Esophagus muscularis mucosa (tissue), 4 donors: ENCODE data around the gene SPAG7. TPM values are rescaled to one million over a fixed set of nuclear protein-coding genes. Genes with fewer than 3 reads are reported as not detected.

ENCODE experiments used
- DNase-seq: peaks from one replicate; pipeline ENCODE4 v3.0.0-alpha.2; 2017; ENCODE audit errors: extremely low spot score
- H3K27ac ChIP-seq, 4 donors: fragments of 200-600 bp; sonication (generic); replicated peaks in 1 of 4; 1 replicate in 3 of 4; 2 replicates in 1 of 4; pipeline ENCODE4 v1.5.1; 2016 to 2019; ENCODE audit warnings: mild to moderate bottlenecking in 1 of 4
- H3K27me3 ChIP-seq, 4 donors: fragments of 200-600 bp; sonication (generic); one replicate each; pipeline versions ENCODE4 v1.5.1 to v1.6.0; 2016 to 2019
- H3K36me3 ChIP-seq, 4 donors: fragments of 200-600 bp; sonication (generic); one replicate each; pipeline ENCODE4 v1.5.1; 2016 to 2019
- H3K4me1 ChIP-seq, 4 donors: fragments of 200-600 bp; sonication (generic); one replicate each; pipeline ENCODE4 v1.5.1; 2016 to 2019
- H3K4me3 ChIP-seq, 4 donors: fragments of 200-600 bp; sonication (generic); 1 replicate in 2 of 4; 2 replicates in 2 of 4; pipeline ENCODE4 v1.5.1; 2016 to 2019; ENCODE audit warnings: mild to moderate bottlenecking in 4 of 4, moderate library complexity in 1 of 4
- H3K9me3 ChIP-seq, 4 donors: fragments of 200-600 bp; sonication (generic); 1 replicate in 3 of 4; 2 replicates in 1 of 4; pipeline ENCODE4 v1.5.1; 2016 to 2019
- EP300 ChIP-seq: sonication (generic); formaldehyde crosslinking; IDR thresholded peaks from one replicate; pipeline ENCODE4 v1.6.1; 2017; ENCODE audit warnings: antibody characterized with exemption
- POLR2A ChIP-seq: fragments of 450-650 bp; IDR thresholded peaks from one replicate; pipeline ENCODE4 v1.6.1; 2017; ENCODE audit warnings: antibody characterized with exemption, moderate library complexity, mild to moderate bottlenecking, low read depth
- POLR2AphosphoS5 ChIP-seq, 2 donors: sonication (generic); formaldehyde crosslinking; IDR thresholded peaks; one replicate each; pipeline ENCODE4 v1.6.1; 2017; ENCODE audit warnings: antibody characterized with exemption in 2 of 2
- WGBS: methylation state at CpG from one replicate; pipeline ENCODE4 v1.1.5; 2018; 5-methylcytosine and 5-hydroxymethylcytosine counted together
- intact Hi-C: fragments of 100-400 bp; cut with DNase I; formaldehyde crosslinking; loops from one replicate; pipeline ENCODE4 v1.15.1; 2023
- small RNA-seq, 3 donors: library from RNA; depleted of rRNA; stranded (forward); fragments of <200 nt; gene quantifications; one replicate each; pipeline ENCODE3, GENCODE V24; 2016
- total RNA-seq, 4 donors: library from RNA; depleted of rRNA; stranded (reverse); fragments of >200 nt; gene quantifications; one replicate each; pipeline versions ENCODE4 v1.1.0 to v1.2.1, GENCODE V29; 2016
- TF ChIP-seq, protein P1 (sequence below), 3 experiments: fragments of 200-600 bp in 2 of 3; fragments of 450-650 bp in 1 of 3; sonication (generic) in 2 of 3; IDR thresholded peaks; one replicate each; pipeline ENCODE4 v1.5.1; 2017 to 2019; ENCODE audit warnings: antibody characterized with exemption in 3 of 3, mild to moderate bottlenecking in 2 of 3, moderate library complexity in 1 of 3

Gene SPAG7
- total RNA-seq, 4 donors from 2014 or later, result 45.5 to 74.7 (median 63.6) TPM

DNA sequence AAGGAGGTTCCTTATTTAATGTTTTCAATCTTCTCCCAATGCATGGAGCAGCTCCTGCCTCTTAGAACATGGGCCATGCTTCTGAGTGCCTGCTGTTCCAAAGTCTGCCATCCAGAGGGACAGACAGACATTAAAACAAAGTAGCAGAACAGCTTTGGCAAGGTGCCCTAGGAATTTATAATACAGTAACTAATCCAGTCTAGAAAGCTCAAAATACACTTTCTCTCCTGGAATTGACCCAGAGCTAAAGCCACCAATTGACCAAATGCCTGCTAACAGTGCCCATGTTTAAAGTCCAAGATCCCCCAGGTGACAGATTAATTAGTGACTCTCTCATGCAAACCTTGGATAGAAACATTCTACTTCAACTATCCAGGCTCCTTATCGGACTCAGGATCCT lies 53.6 kb downstream of the SPAG7 start:
- H3K9me3 ChIP-seq, result no peaks in the 10 kb centered on the region
- intact Hi-C loops, result no loop called here
- H3K36me3 ChIP-seq, result no peaks in the 10 kb centered on the region
- 88% methylated on average over 1 of the region's 1 CpG for WGBS
- peaks cover 5 to 13% (median 7%) of the 10 kb centered on the region in 4 donors for H3K4me1 ChIP-seq
- no peak overlapping the region for H3K4me3 ChIP-seq
- no peaks in the 10 kb centered on the region for H3K27me3 ChIP-seq
- DNase-seq, result no peak
- TF ChIP-seq, protein P1, sequence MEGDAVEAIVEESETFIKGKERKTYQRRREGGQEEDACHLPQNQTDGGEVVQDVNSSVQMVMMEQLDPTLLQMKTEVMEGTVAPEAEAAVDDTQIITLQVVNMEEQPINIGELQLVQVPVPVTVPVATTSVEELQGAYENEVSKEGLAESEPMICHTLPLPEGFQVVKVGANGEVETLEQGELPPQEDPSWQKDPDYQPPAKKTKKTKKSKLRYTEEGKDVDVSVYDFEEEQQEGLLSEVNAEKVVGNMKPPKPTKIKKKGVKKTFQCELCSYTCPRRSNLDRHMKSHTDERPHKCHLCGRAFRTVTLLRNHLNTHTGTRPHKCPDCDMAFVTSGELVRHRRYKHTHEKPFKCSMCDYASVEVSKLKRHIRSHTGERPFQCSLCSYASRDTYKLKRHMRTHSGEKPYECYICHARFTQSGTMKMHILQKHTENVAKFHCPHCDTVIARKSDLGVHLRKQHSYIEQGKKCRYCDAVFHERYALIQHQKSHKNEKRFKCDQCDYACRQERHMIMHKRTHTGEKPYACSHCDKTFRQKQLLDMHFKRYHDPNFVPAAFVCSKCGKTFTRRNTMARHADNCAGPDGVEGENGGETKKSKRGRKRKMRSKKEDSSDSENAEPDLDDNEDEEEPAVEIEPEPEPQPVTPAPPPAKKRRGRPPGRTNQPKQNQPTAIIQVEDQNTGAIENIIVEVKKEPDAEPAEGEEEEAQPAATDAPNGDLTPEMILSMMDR (IDR thresholded peaks at IDR 0.05), result no peak
- TF ChIP-seq EP300, result no peak
- TF ChIP-seq POLR2AphosphoS5 (IDR thresholded peaks at IDR 0.05), result no peak
- no peak for TF ChIP-seq POLR2A
- no peak overlapping the region for H3K27ac ChIP-seq

Small RNA genes lying within 50 kb of the gene (small RNA-seq; reads per million reads assigned to genes)
- gene MIR6864, result 0 to 0.51 (median 0.25) reads per million in 3 donors
- 0 reads per million in 3 donors for gene MIR6865

Other genes starting within 250 kb of the SPAG7 start
- 10 to 100 TPM; 23.3 to 36.4 (median 26.6) TPM for gene MED11, start 236.4 kb downstream of the SPAG7 start, total RNA-seq
- under 1 TPM in 3 of 4 donors, not detected in 1; 0.23 to 0.50 (median 0.42) TPM for gene ZMYND15, start 228.0 kb downstream of the SPAG7 start, total RNA-seq
- gene CXCL16, start 227.9 kb downstream of the SPAG7 start, total RNA-seq, result 10 to 100 TPM in 2 of 4 donors, 1 to 10 TPM in 2; 5.8 to 21.7 (median 9.4) TPM
- gene TM4SF5, start 195.9 kb downstream of the SPAG7 start, total RNA-seq, result not detected
- gene VMO1, start 181.5 kb downstream of the SPAG7 start, total RNA-seq, result 1 to 10 TPM in 3 of 4 donors, under 1 TPM in 1; 0.86 to 3.3 (median 2.6) TPM
- gene GLTPD2, start 178.9 kb downstream of the SPAG7 start, total RNA-seq, result not detected
- 100 to 1,000 TPM; 162 to 205 (median 190) TPM for gene PSMB6, start 171.7 kb downstream of the SPAG7 start, total RNA-seq
- 10 to 100 TPM in 3 of 4 donors, 1 to 10 TPM in 1; 9.6 to 15.2 (median 12.0) TPM for gene PLD2, start 160.7 kb downstream of the SPAG7 start, total RNA-seq
- 10 to 100 TPM; 28.8 to 55.2 (median 38.8) TPM for gene MINK1, start 134.5 kb downstream of the SPAG7 start, total RNA-seq
- gene C17orf107, start 68.3 kb downstream of the SPAG7 start, total RNA-seq, result 1 to 10 TPM in 2 of 4 donors, under 1 TPM in 2; 0.32 to 1.5 (median 0.88) TPM
- gene CHRNE, start 64.7 kb downstream of the SPAG7 start, total RNA-seq, result 1 to 10 TPM in 1 of 4 donors, under 1 TPM in 2, not detected in 1; 0.13 to 1.2 (median 0.63) TPM
- gene GP1BA, start 35.5 kb downstream of the SPAG7 start, total RNA-seq, result under 1 TPM in 1 of 4 donors, not detected in 3; 0.33 TPM
- 10 to 100 TPM; 38.8 to 73.4 (median 55.5) TPM for gene SLC25A11, start 27.8 kb downstream of the SPAG7 start, total RNA-seq
- 10 to 100 TPM; 59.8 to 96.3 (median 69.5) TPM for gene RNF167, start 27.5 kb downstream of the SPAG7 start, total RNA-seq
- gene PFN1, start 19.3 kb downstream of the SPAG7 start, total RNA-seq, result 1,000 to 10,000 TPM; 1,019 to 1,635 (median 1,341) TPM
- gene ENO3, start 16.7 kb downstream of the SPAG7 start, total RNA-seq, result 1 to 10 TPM; 1.2 to 7.2 (median 2.1) TPM
- 10 to 100 TPM; 24.0 to 48.2 (median 28.4) TPM for gene CAMTA2, start 19.9 kb upstream of the SPAG7 start, total RNA-seq
- 1 to 10 TPM; 1.3 to 4.6 (median 3.0) TPM for gene INCA1, start 29.7 kb upstream of the SPAG7 start, total RNA-seq
- gene KIF1C, start 30.1 kb upstream of the SPAG7 start, total RNA-seq, result 100 to 1,000 TPM; 157 to 251 (median 187) TPM
- gene SLC52A1, start 67.6 kb upstream of the SPAG7 start, total RNA-seq, result not detected
- gene ZFP3, start 110.7 kb upstream of the SPAG7 start, total RNA-seq, result 1 to 10 TPM; 4.1 to 6.2 (median 5.3) TPM
- gene ZNF232, start 144.1 kb upstream of the SPAG7 start, total RNA-seq, result 10 to 100 TPM in 2 of 4 donors, 1 to 10 TPM in 2; 8.4 to 12.5 (median 10.8) TPM
- 1 to 10 TPM in 1 of 4 donors, under 1 TPM in 2, not detected in 1; 0.06 to 2.9 (median 0.33) TPM for gene USP6, start 148.2 kb upstream of the SPAG7 start, total RNA-seq
- 10 to 100 TPM in 2 of 4 donors, 1 to 10 TPM in 2; 7.5 to 13.3 (median 9.6) TPM for gene ZNF594, start 224.1 kb upstream of the SPAG7 start, total RNA-seq